HG02973 (cell line): ENCODE results near the gene RALGPS2.
"Not testable (repeated sequence)": the region's sequence is repeated elsewhere in the genome, so short reads cannot be mapped to it uniquely, and the experiment has no call there.

Experiments used
- ATAC-seq: cut with Tn5 transposase; IDR thresholded peaks from one replicate; pipeline ENCODE4 v1.9.1; 2021; ENCODE audit warnings: moderate library complexity; ENCODE audit not compliant: unreplicated experiment

RALGPS2 gene

GRCh38 chr1:178940068-178940765 is 215.2 kb downstream of the RALGPS2 start:
- ATAC-seq, result no peak

GRCh38 chr1:178941261-178941689 is 216.2 kb downstream of the RALGPS2 start:
- no peak for ATAC-seq

- ATAC-seq, result no peak
Observed at GRCh38 chr1:178941849-178942248, 216.8 kb downstream of the RALGPS2 start.

- no peak for ATAC-seq
Observed at GRCh38 chr1:178942285-178943198, 217.5 kb downstream of the RALGPS2 start.

- ATAC-seq, result no peak
Observed at GRCh38 chr1:178944729-178945128, 219.7 kb downstream of the RALGPS2 start.

- ATAC-seq, result no peak
Observed at GRCh38 chr1:178945763-178946266, 220.8 kb downstream of the RALGPS2 start.

GRCh38 chr1:178946416-178946815 is 221.4 kb downstream of the RALGPS2 start:
- ATAC-seq, result no peak

- ATAC-seq, result no peak
Observed at GRCh38 chr1:178946855-178947676, 222.0 kb downstream of the RALGPS2 start.

GRCh38 chr1:178947677-178947981 is 222.6 kb downstream of the RALGPS2 start:
- no peak for ATAC-seq

- no peak for ATAC-seq
Observed at GRCh38 chr1:178948676-178949075, 223.6 kb downstream of the RALGPS2 start.

- ATAC-seq, result not testable (repeated sequence)
Observed at GRCh38 chr1:178949866-178950265, 224.8 kb downstream of the RALGPS2 start.

- ATAC-seq, result no peak
Observed at GRCh38 chr1:178951600-178951999, 226.6 kb downstream of the RALGPS2 start.

GRCh38 chr1:178953034-178953433 is 228.0 kb downstream of the RALGPS2 start:
- ATAC-seq, result no peak

GRCh38 chr1:178953538-178954324 is 228.7 kb downstream of the RALGPS2 start:
- ATAC-seq, result no peak

GRCh38 chr1:178954325-178954690 is 229.3 kb downstream of the RALGPS2 start:
- ATAC-seq, result no peak

- no peak for ATAC-seq
Observed at GRCh38 chr1:178954937-178955336, 229.9 kb downstream of the RALGPS2 start.

- no peak for ATAC-seq
Observed at GRCh38 chr1:178955391-178955954, 230.4 kb downstream of the RALGPS2 start.

- no peak for ATAC-seq
Observed at GRCh38 chr1:178958491-178958890, 233.4 kb downstream of the RALGPS2 start.

- no peak for ATAC-seq
Observed at GRCh38 chr1:178959543-178960460, 234.8 kb downstream of the RALGPS2 start.
